ENCODE results near the gene EDARADD. TPM values are rescaled to one million over a fixed set of nuclear protein-coding genes. Genes with fewer than 3 reads are reported as not detected.

EDARADD gene
- total and polyA plus RNA-seq, 2 experiments from 2014 or later, result 0.86 to 1.7 TPM

DNA sequence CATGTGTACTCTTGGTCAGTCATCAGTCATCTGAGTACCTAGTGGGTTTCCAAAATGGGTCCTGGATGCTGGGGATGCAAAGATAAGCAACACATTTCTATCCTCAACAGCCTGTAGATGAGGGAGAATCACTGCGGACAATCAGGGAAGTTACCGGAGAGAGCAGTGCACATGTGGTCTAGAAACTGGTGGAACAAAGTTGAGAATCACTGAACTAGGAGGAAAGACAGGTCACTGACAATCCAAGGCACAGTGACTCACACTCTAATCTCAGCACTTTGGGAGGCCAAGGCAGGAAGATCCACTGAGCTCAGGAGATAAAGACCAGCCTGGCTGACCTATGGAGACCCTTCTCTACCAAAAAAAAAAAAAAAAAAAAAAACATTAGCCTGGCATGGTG lies 98.3 kb downstream of the EDARADD start:
- in situ Hi-C loops (cut with MboI), result no loop called here
- H3F3A ChIP-seq (ENCODE audit: insufficient read depth), result no peaks in the 10 kb centered on the region
- no peaks in the 10 kb centered on the region for H3K9me2 ChIP-seq (ENCODE audit: insufficient read depth)

GRCh38 chr1:236494082-236494481 lies 100.0 kb downstream of the EDARADD start:
- Histone ChIP-seq H3K36me3 (ENCODE audit: low read depth) (no peaks in the 10 kb centered on the region), H3F3A (ENCODE audit: insufficient read depth) (no peaks in the 10 kb centered on the region), H3K27ac (no peak overlapping the region), H2AFZ (no peak overlapping the region), H3K27me3 (replicated peaks; ENCODE audit: insufficient read depth) (0 out of 2 replicates have a peak, but pooled peaks cover 10% of the 10 kb centered on the region), H3K9ac (no peak overlapping the region), H3K4me2 (ENCODE audit: unreplicated experiment) (no peak overlapping the region), H3K79me2 (ENCODE audit: insufficient read depth) (no peaks in the 10 kb centered on the region), H3K9me2 (ENCODE audit: insufficient read depth) (no peaks in the 10 kb centered on the region), H3K9me3 (ENCODE audit: low read depth) (no peaks in the 10 kb centered on the region), H4K20me1 (ENCODE audit: insufficient read depth) (no peaks in the 10 kb centered on the region), H3K4me1 (ENCODE audit: insufficient read depth) (no peaks in the 10 kb centered on the region), H3K4me3 (no peak overlapping the region)
- WGBS, 2 experiments (ENCODE audit: low coverage in 1 of 2, low lambda C conversion rate in 2 of 2, missing lambda C conversion rate in 2 of 2), result 83 to 84% methylated on average over 11 of the region's 11 CpGs
- in situ Hi-C loops (cut with MboI), result no loop called here
- no peak for DNase-seq
- TF ChIP-seq EZH2 (IDR thresholded peaks at IDR 0.05; ENCODE audit: insufficient read depth, poor library complexity, severe bottlenecking) (no peak), EZH2phosphoT487 (IDR thresholded peaks at IDR 0.05; ENCODE audit: insufficient read depth, low read depth) (no peak)

More for the DNA sequence above, 98.3 kb downstream of the EDARADD start:
- TF ChIP-seq EZH2phosphoT487 (IDR thresholded peaks at IDR 0.05; ENCODE audit: insufficient read depth, low read depth), result no peak
- no peak for TF ChIP-seq EZH2 (IDR thresholded peaks at IDR 0.05; ENCODE audit: insufficient read depth, poor library complexity, severe bottlenecking)
- no peak overlapping the region for H3K9ac ChIP-seq
- whole genome bisulfite sequencing, 2 experiments (ENCODE audit: low coverage in 1 of 2, low lambda C conversion rate in 2 of 2, missing lambda C conversion rate in 2 of 2), result 94 to 100% methylated on average over 2 of the region's 2 CpGs
- no peaks in the 10 kb centered on the region for H4K20me1 ChIP-seq (ENCODE audit: insufficient read depth)
- no peak overlapping the region for H3K4me2 ChIP-seq (ENCODE audit: unreplicated experiment)
- no peaks in the 10 kb centered on the region for H3K36me3 ChIP-seq (ENCODE audit: low read depth)
- no peak for DNase-seq
- H2AFZ ChIP-seq, result no peak overlapping the region
- no peaks in the 10 kb centered on the region for H3K9me3 ChIP-seq (ENCODE audit: low read depth)
- no peaks in the 10 kb centered on the region for H3K4me1 ChIP-seq (ENCODE audit: insufficient read depth)
- H3K27ac ChIP-seq, result no peak overlapping the region
- H3K79me2 ChIP-seq (ENCODE audit: insufficient read depth), result no peaks in the 10 kb centered on the region
- no peak overlapping the region for H3K4me3 ChIP-seq
- 0 out of 2 replicates have a peak, but pooled peaks cover 10% of the 10 kb centered on the region for H3K27me3 ChIP-seq (replicated peaks; ENCODE audit: insufficient read depth)

DNA sequence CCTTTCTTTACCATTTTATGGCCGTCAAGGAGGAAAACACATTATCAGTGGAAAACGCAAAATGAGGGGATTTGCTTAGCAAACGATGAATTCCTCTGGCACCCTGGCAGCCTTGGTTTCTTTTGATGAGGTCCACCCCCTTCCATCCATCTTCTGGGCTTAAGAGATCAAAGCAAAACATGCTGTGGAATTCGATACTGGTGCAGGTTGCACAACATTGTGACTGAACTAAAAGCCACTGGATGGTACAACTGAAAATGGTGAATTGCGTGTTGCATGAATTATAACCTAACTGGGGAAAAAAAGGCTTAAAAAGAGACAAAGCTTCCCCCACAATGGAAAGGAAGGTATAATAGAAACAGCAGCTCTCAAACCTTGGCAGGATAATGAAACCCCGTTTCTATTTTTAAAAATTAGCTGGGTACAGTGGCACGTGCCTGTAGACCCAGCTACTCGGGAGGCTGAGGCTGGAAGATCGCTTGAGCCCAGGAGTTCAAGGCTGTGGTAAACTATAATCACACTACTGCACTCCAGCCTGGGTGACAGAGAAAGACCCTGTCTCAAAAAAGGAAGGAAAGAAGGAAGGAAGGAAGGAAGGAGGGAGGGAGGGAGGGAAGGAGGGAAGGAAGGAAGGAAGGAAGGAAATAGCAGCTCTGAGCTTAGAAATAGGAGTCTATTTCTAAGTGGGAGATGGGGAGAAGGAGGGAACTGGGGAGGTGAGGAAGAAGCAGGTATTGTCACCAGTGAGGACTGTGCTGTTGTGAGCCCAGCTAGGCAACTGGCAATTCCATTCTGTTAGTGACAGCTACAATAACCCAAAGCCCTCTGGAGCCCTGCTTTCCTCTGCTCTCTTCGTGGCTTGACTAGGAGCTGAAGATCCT lies 100.7 kb downstream of the EDARADD start:
- H2AFZ ChIP-seq, result no peak overlapping the region
- no peaks in the 10 kb centered on the region for H3F3A ChIP-seq (ENCODE audit: insufficient read depth)
- no peak overlapping the region for H3K4me3 ChIP-seq
- H3K9ac ChIP-seq, result no peak overlapping the region
- 0 out of 2 replicates have a peak, but pooled peaks cover 10% of the 10 kb centered on the region for H3K27me3 ChIP-seq (replicated peaks; ENCODE audit: insufficient read depth)
- WGBS, 2 experiments (ENCODE audit: low coverage in 1 of 2, low lambda C conversion rate in 2 of 2, missing lambda C conversion rate in 2 of 2), result 7% methylated on average over 10 of the region's 10 CpGs
- DNase-seq, result peak; percentile 32
- no peak overlapping the region for H3K27ac ChIP-seq
- no peaks in the 10 kb centered on the region for H3K36me3 ChIP-seq (ENCODE audit: low read depth)
- H3K9me3 ChIP-seq (ENCODE audit: low read depth), result no peaks in the 10 kb centered on the region
- no peak overlapping the region for H3K4me2 ChIP-seq (ENCODE audit: unreplicated experiment)
- TF ChIP-seq EZH2 (IDR thresholded peaks at IDR 0.05; ENCODE audit: insufficient read depth, poor library complexity, severe bottlenecking) (no peak), EZH2phosphoT487 (IDR thresholded peaks at IDR 0.05; ENCODE audit: insufficient read depth, low read depth) (no peak)
- no peaks in the 10 kb centered on the region for H3K4me1 ChIP-seq (ENCODE audit: insufficient read depth)
- no peaks in the 10 kb centered on the region for H3K79me2 ChIP-seq (ENCODE audit: insufficient read depth)
- H4K20me1 ChIP-seq (ENCODE audit: insufficient read depth), result no peaks in the 10 kb centered on the region
- in situ Hi-C loops (cut with MboI), result no loop called here
- no peaks in the 10 kb centered on the region for H3K9me2 ChIP-seq (ENCODE audit: insufficient read depth)

- no peaks in the 10 kb centered on the region for H4K20me1 ChIP-seq (ENCODE audit: insufficient read depth)
- in situ Hi-C loops (cut with MboI), result no loop called here
- no peak for TF ChIP-seq EZH2phosphoT487 (IDR thresholded peaks at IDR 0.05; ENCODE audit: insufficient read depth, low read depth)
- no peak for TF ChIP-seq EZH2 (IDR thresholded peaks at IDR 0.05; ENCODE audit: insufficient read depth, poor library complexity, severe bottlenecking)
- no peaks in the 10 kb centered on the region for H3K36me3 ChIP-seq (ENCODE audit: low read depth)
- no peak for DNase-seq
- no peak overlapping the region for H3K9ac ChIP-seq
- H3K4me3 ChIP-seq, result no peak overlapping the region
- 0 out of 2 replicates have a peak, but pooled peaks cover 10% of the 10 kb centered on the region for H3K27me3 ChIP-seq (replicated peaks; ENCODE audit: insufficient read depth)
- no peak overlapping the region for H3K27ac ChIP-seq
- no peaks in the 10 kb centered on the region for H3K79me2 ChIP-seq (ENCODE audit: insufficient read depth)
- H2AFZ ChIP-seq, result no peak overlapping the region
- no peaks in the 10 kb centered on the region for H3K9me3 ChIP-seq (ENCODE audit: low read depth)
- no peak overlapping the region for H3K4me2 ChIP-seq (ENCODE audit: unreplicated experiment)
- no peaks in the 10 kb centered on the region for H3F3A ChIP-seq (ENCODE audit: insufficient read depth)
- 42 to 43% methylated on average over 10 to 11 of the region's 11 CpGs for WGBS, 2 experiments (ENCODE audit: low coverage in 1 of 2, low lambda C conversion rate in 2 of 2, missing lambda C conversion rate in 2 of 2)
- no peaks in the 10 kb centered on the region for H3K4me1 ChIP-seq (ENCODE audit: insufficient read depth)
- H3K9me2 ChIP-seq (ENCODE audit: insufficient read depth), result no peaks in the 10 kb centered on the region
Measured at GRCh38 chr1:236495467-236496112, 101.5 kb downstream of the EDARADD start.

Measured in GM23248 (cell line).